Measurements from ENCODE around the gene MKLN1.

GRCh38 chr7:131425992-131426391 is 98.3 kb downstream of the MKLN1 start:
- no peak for TF ChIP-seq GATA2 (IDR thresholded peaks at IDR 0.05; ENCODE audit: low read depth, low read length)
- TF ChIP-seq GATA3 (IDR thresholded peaks at IDR 0.05; ENCODE audit: low read depth, low read length) = no peak

All from SH-SY5Y (cell line).